H7 (cell line): Measurements from ENCODE around the gene PEX14. TPM values are rescaled to one million over a fixed set of nuclear protein-coding genes. Genes with fewer than 3 reads are reported as not detected.
"Not testable (repeated sequence)": the region's sequence is repeated elsewhere in the genome, so short reads cannot be mapped to it uniquely, and the experiment has no call there.

Experiments
- DNase-seq: peaks from one replicate; pipeline ENCODE4 v3.0.0; 2012
- H3K27me3 ChIP-seq: 2 replicates; pipeline ENCODE4 v1.6.0; 2011; ENCODE audit warnings: mild to moderate bottlenecking, low read length; ENCODE audit not compliant: control insufficient read depth, insufficient read depth
- H3K36me3 ChIP-seq: replicated peaks from 2 replicates; pipeline ENCODE4 v1.5.1; 2011; ENCODE audit warnings: low read length; ENCODE audit not compliant: control insufficient read depth, insufficient read depth
- H3K4me3 ChIP-seq: 2 replicates; pipeline ENCODE4 v1.5.1; 2011; ENCODE audit warnings: low read depth, mild to moderate bottlenecking, control low read depth, low read length, moderate library complexity; ENCODE audit not compliant: insufficient read depth
- total RNA-seq: library from RNA; depleted of rRNA; stranded (reverse); fragments of >200 nt; shearing (Covaris generic); gene quantifications from 2 replicates; pipeline ENCODE4 v1.2.3, GENCODE V29; 2014

The PEX14 gene
- total RNA-seq, 1 experiment from 2014 or later: 58.5 TPM

DNA sequence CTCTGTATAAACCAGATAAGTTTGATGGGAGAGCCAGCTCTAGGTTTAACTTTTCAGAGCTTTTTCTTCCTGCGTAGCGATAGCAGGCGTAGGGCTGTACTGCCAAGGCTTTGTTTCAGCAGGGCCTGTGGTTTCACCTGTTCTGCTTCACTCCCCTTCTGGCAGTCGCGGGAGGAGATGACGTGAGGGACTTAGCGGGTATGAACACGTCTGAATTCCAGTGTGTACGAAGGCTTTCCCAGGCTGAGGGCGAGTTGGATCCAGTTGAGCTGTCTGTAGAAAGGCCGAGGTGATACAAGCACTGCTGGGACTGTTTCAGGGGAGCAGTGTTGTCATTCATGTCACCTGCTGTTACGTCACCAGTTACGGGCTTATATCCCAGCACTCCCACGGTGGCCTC lies 21.2 kb downstream of the PEX14 start:
- Histone ChIP-seq H3K36me3 (no peaks in the 10 kb centered on the region), H3K4me3 (no peak overlapping the region), H3K27me3 (no peaks in the 10 kb centered on the region)
- no peak for DNase-seq

DNA sequence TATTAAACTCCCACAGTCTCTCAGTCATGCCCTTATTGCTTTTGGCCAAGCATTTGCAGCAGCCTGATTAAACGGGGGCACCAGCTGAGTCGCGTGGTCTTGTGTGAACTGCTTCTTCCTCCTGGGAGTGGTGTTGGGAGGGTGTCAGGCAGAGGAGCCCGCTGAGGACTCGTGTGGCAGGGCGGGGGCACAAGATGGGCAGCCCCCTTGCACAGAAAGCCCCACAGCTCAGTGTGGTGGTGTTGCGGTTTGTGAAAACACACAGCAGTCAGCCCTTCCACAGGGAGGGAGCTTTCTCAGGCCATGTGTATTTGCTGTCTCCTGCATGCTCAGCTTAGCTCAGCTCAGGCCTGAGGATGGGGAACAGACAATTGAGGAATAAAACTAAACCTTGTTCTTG lies 22.4 kb downstream of the PEX14 start:
- no peaks in the 10 kb centered on the region for H3K27me3 ChIP-seq
- H3K4me3 ChIP-seq: no peak overlapping the region
- no peaks in the 10 kb centered on the region for H3K36me3 ChIP-seq
- no peak for DNase-seq

DNA sequence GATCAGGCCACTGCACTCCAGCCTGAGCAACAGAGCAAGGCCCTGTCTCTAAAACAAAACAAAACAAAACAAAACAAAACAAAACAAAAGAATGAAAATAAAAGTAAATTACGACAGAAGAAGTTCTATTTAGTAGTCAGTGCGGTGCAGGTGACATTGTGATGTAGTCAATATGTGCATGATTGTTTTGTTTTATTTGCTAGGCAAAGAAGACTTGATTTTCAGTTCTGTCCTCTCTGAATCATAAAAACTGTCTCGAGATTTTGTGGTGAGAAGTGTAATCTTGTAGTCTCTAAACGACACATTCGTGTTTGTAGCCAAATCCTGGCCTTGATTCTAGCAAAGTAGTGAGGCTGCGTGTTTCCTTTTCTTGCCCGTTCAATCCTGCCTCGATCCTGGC lies 23.5 kb downstream of the PEX14 start:
- Histone ChIP-seq H3K4me3 (no peak overlapping the region), H3K27me3 (no peaks in the 10 kb centered on the region), H3K36me3 (no peaks in the 10 kb centered on the region)
- no peak for DNase-seq

DNA sequence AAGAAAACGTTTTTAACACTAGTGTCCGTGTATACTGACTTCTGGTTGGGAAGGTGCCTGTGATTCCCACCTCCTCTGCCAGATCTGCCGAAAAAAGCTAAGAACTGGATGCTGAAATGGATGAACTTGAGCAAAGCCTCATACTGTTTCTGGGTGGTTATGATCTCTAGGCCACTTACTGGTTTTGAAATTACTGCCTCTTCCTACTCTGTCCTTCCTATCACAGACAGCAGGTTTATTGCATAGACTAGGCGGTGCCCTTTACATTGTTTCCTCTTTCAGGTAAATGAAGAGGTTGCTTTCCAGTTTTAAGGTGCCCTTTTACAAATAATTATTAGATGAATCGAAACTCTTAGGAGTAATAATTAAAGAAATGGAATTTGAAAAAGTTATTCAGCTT lies 27.5 kb downstream of the PEX14 start:
- Histone ChIP-seq H3K27me3 (no peaks in the 10 kb centered on the region), H3K4me3 (no peak overlapping the region), H3K36me3 (no peaks in the 10 kb centered on the region)
- no peak for DNase-seq

DNA sequence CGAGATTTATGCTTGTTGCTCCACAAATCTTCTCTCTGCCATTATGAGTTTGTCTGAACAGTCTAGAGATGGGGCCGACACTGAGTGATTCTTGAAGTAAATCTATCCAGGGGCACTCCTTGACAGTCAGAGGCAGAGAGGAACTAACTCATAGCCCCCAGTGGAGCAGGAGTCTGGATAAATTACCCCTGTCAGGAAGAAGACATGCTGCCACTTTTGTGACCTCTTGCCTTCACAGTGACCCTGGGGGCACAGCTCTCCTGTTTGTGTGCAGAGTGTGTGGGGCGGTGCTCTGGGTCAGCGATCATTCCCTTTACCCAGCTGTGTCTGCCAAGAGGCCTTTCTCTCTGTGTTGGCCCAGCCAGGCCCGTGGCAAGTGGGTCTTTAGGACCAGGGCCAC lies 29.5 kb downstream of the PEX14 start:
- Histone ChIP-seq H3K27me3 (no peaks in the 10 kb centered on the region), H3K36me3 (no peaks in the 10 kb centered on the region), H3K4me3 (no peak overlapping the region)
- no peak for DNase-seq

DNA sequence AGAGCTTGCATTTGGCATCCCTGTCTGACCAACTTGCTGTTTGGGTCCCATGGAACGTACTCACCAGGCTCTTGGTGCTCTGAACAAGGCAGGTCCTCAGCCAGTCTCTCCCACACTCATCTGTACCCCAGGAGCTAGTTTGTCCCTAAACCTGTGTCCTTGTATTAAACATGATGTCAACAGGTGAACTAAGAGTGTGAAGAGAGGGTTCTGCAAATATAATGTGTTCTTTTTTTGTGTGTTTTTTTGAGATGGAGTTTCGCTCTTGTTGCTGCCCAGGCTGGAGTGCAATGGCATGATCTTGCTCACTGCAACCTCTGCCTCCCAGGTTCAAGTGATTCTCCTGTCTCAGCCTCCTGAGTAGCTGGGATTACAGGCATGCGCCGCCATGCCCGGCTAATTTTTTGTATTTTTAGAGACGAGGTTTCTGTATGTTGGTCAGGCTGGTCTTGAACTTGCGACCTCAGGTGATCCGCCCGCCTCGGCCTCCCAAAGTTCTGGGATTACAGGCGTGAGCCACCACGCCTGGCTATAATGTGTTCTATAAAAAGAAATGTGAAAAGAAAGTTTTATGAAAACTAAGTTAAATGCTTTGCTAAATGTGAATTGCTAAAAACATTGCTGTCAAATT lies 31.4 kb downstream of the PEX14 start:
- not testable (repeated sequence) for DNase-seq, H3K27me3 ChIP-seq, H3K36me3 ChIP-seq, H3K4me3 ChIP-seq

DNA sequence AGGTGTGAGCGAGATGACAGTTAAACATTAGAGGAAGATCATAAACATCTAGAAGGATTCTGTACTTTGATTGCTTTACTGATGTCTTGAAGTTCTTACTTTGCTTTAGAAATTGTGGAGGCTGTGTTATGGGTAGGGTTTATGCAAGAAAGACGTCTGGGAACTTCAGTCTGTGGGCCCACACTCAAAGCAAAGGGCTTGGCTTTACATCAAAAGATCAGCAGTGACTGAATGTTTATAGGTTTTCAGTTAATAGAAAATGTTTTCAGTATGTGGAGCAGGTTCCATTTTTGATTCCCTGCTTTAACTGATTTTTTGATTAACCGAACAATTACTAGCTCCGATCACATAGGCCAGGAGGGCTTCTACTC lies 31.9 kb downstream of the PEX14 start:
- Histone ChIP-seq H3K36me3 (no peaks in the 10 kb centered on the region), H3K27me3 (no peaks in the 10 kb centered on the region), H3K4me3 (no peak overlapping the region)
- DNase-seq: no peak

DNA sequence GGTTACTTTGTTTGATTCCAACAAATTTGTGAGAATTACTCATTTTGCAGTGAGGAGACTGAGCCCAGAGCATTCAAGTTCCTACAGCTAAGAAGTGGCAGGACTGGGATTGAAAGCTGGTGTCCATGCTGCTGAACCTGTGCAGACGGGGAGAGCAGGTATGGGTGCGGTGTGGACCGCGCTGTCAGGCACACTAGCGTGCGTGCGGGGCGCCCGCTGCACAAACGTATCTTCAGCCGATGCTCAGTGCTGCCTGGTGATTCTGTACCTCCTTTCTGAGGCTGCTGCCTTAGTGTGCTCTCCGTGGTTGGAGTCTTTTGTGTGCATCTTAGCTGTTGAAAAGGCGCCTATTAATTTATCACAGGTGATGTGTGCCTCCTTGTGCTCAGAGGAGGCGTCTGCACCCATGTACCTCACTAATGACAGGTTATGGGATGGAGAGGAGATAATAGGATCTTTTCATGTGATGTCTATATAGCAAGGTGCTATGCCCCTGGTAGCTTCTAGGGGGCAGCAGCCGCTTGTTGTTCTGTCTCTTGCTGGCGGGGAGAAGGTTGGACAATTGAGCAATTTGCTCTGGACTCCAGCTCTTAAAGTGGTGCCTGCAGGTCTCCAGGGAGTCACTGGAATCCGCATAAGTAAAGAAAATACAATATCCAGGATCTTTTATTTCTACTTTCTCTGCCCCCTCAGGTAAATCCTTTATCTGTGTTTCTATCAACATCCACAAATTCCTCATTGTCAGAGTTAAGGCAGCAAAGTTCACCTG lies 32.5 kb downstream of the PEX14 start:
- DNase-seq: peak; percentile 87
- H3K27me3 ChIP-seq: no peaks in the 10 kb centered on the region
- H3K36me3 ChIP-seq: no peaks in the 10 kb centered on the region
- H3K4me3 ChIP-seq: no peak overlapping the region

DNA sequence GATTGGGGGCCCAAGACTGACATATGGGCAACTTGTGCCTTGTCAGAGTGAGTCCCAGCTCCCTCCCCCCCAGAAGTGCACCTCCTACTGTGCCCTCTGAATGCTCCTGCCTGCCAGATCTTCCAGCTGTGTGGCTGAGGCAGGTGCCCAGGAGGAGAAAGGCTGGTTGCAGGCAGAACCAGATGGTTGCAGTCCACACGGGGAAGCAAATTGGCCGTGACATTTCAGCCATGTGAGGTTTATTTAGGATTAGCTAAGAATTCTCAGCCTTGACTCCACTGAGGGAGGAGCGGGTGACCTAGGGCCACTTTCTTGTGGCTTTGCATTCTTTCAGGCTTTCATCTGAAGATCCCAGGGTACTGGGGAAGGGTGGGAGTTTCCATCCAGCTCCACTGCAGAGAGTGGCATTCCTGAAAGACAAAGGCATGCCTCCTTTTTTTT lies 33.8 kb downstream of the PEX14 start:
- peak; percentile 82 for DNase-seq
- H3K4me3 ChIP-seq: no peak overlapping the region
- no peaks in the 10 kb centered on the region for H3K36me3 ChIP-seq
- H3K27me3 ChIP-seq: no peaks in the 10 kb centered on the region

DNA sequence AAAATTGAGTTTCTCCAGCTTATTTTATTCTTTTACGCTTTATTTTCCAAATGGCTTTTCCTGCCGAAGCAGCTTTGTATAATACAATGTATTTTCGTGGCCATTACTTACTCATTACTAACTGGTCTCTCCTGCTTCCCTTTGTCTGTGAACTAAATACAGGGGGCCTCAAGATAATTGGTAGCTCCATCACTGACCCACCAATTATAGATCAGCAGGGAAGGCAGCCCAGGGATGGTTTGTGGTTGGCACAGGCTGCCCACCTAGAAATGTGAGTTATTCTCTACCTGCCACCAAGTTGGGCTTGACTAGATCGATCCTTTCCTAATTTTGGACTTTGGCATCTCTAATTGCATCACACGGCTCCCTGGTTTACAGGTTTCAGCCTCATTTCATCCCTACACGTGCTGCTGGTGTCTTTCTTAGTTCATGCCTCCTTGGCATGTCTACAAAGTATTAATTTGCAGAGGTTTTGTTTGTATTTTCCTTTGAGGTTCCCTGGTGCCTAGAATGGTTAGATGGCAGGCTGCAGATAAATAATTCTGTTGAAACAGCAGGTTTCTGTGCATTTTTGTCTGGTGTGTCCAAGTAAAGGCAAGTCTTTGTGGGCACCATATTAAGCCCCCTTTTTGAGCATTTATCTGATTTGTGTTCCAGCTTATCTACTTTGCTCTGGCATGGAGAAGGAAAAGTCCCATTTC lies 35.2 kb downstream of the PEX14 start:
- H3K36me3 ChIP-seq: no peaks in the 10 kb centered on the region
- no peak for DNase-seq
- H3K4me3 ChIP-seq: no peak overlapping the region
- H3K27me3 ChIP-seq: no peaks in the 10 kb centered on the region

DNA sequence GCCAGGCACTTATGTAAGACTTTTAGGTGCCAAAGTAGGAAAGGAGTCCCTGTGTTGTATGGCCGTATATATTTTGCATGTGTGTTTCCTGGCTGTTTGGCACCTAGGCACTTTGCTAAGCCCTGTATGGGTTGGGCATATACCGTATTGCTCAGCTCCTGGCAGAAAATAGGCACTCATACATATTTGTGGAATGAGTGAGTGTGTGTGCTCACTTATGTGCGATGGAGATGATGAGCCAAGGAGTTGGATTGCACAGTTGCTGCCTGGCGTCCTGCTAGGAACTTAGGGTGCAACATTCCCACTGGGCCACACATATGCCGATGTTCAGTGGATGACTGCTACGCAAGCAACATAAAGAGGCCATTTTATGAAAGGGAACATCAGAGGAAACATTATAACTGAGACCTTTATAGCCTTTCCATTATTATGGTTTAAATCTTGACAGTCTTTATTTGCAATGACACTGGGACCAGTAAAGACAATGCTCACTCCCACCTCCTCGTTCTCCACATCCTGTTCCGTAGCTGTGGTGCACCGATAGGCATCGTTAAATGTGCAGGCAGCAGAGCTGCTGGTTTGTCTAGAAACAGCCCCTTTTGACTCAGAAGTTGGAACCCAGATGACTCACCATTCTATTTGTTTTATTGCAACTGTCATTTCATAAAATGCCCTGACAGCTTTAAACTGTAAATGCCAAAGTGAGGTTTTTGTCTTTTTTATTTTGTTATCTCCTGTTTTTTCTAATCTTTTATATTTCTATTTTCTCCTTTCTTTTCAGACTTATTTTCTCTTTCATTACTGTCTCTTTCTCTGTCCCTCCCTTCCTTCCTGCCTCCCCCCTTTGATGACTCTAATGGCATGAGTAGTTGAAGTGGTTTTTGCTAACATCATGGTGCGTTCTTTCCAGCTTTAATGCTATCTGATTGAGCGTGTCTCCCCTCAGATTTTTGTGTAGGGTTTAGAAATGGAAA lies 36.1 kb downstream of the PEX14 start:
- DNase-seq: no peak
- Histone ChIP-seq H3K27me3 (no peaks in the 10 kb centered on the region), H3K36me3 (no peaks in the 10 kb centered on the region; the same call in 1 of the 2 replicates), H3K4me3 (no peak overlapping the region)

DNA sequence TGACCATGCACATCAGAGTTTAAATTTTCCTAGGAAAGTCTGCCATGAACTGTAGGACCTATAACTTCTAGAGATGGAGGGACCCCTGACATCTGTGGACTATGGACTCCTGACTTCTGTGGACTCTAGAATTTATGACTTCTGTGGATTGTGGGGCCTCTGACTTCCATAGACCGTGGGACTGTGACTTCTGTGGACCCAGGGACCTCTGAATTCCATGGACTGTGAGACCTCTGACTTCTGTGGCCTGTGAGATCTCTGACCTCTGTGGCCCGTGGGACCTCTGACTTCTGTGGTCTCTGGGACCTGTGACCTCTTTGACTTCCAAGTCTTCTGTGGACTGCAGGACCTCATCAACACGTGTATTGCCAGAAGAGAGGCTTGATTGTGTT lies 36.7 kb downstream of the PEX14 start:
- no peak overlapping the region for H3K4me3 ChIP-seq
- no peaks in the 10 kb centered on the region; the same call in 1 of the 2 replicates for H3K36me3 ChIP-seq
- no peaks in the 10 kb centered on the region for H3K27me3 ChIP-seq
- no peak for DNase-seq

DNA sequence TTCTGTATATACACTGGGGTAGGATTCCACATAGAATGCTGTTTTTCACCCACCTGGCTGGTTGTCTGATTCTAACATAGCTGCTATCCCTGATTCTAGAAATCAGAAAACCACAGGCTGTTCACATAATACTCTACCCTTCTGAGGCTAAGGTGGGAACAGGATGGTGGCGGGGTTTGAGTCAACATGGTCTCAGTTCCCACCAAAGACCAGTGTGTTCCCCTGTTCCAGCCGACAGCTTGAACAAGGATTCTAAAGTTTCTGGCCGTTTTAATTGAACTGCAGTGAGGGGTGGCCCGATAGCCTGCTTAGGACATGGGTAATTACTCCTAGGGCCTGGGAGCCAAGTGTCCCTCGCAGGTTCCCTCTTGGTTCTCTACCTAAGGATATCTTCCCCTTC lies 38.4 kb downstream of the PEX14 start:
- H3K4me3 ChIP-seq: no peak overlapping the region
- no peaks in the 10 kb centered on the region; the same call in 1 of the 2 replicates for H3K36me3 ChIP-seq
- H3K27me3 ChIP-seq: no peaks in the 10 kb centered on the region
- DNase-seq: no peak
